GM12873 (cell line): ENCODE measurements around the gene GRWD1.

ENCODE experiments used
- TF ChIP-seq, protein P1 (sequence below): IDR thresholded peaks from 2 replicates; pipeline ENCODE4 v1.5.1; 2012; ENCODE audit warnings: low read depth, mild to moderate bottlenecking, moderate library complexity, low read length, control low read depth; ENCODE audit not compliant: insufficient read depth; ENCODE audit errors: missing control alignments

Gene GRWD1

DNA sequence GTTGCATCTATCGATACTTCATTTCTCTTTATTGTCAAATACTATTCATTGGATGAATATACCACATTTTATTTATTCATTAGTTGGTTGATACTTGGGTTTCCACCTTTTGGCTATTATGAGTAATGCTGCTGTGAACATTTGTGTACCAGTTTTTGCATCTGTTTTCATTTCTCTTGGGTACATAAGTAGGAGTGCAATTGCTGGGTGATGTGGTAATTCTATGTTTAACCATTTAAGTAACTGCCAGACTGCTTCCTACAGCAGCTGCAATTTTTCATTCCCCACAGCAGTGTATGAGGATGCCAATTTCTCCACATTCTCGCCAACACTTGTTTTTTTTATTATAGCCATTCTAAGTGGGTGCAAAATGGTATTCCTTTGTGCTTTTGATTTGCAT is 12.2 kb downstream of the GRWD1 start:
- TF ChIP-seq, protein P1, sequence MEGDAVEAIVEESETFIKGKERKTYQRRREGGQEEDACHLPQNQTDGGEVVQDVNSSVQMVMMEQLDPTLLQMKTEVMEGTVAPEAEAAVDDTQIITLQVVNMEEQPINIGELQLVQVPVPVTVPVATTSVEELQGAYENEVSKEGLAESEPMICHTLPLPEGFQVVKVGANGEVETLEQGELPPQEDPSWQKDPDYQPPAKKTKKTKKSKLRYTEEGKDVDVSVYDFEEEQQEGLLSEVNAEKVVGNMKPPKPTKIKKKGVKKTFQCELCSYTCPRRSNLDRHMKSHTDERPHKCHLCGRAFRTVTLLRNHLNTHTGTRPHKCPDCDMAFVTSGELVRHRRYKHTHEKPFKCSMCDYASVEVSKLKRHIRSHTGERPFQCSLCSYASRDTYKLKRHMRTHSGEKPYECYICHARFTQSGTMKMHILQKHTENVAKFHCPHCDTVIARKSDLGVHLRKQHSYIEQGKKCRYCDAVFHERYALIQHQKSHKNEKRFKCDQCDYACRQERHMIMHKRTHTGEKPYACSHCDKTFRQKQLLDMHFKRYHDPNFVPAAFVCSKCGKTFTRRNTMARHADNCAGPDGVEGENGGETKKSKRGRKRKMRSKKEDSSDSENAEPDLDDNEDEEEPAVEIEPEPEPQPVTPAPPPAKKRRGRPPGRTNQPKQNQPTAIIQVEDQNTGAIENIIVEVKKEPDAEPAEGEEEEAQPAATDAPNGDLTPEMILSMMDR = no peak

DNA sequence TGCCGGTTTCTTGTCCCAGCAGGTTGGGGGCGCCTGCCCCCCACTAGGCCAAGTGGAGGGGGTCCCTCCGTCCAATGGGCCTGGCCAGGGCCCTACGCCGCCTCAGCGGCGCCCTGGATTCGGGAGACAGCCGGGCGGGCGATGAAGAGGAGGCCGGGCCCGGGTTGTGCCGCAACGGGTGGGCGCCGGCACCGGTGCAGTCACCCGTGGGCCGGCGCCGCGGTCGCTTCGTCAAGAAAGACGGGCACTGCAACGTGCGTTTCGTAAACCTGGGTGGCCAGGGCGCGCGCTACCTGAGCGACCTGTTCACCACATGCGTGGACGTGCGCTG is 15.8 kb downstream of the GRWD1 start:
- TF ChIP-seq, protein P1 = no peak

DNA sequence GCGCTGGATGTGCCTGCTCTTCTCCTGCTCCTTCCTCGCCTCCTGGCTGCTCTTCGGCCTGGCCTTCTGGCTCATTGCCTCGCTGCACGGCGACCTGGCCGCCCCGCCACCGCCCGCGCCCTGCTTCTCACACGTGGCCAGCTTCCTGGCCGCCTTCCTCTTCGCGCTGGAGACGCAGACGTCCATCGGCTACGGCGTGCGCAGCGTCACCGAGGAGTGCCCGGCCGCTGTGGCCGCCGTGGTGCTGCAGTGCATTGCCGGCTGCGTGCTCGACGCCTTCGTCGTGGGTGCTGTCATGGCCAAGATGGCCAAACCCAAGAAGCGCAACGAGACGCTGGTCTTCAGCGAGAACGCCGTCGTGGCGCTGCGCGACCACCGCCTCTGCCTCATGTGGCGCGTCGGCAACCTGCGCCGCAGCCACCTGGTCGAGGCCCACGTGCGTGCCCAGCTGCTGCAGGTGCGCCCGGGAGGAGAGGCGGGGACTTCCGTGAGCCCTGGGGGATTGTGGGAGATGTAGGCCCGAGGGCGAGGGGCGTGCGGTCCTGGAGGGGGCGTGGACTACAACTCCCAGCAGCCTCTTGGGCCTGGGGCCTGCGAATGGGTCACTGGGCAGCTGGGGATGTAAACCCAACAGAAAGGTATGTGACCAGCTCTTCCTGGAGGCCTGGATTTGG is 16.3 kb downstream of the GRWD1 start:
- TF ChIP-seq, protein P1 = no peak

DNA sequence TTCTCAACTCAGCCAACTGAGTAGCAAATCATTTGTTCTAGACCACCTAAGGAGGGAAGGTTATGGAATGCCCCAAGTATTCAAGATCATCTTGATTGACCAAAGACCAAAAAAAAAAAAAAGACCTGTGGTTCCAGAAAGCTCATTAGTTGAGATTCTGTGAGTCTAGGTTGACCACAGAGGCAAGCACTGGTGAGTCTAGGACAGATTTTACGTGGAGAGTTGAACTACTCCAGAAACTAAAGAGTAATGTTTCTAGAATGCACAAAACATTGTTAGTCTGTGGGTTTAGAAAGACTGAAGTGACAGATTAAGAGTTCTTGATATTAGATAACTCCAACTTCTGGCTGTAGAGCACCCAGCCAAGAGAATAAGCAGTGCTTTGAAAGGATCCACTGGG is 19.4 kb downstream of the GRWD1 start:
- TF ChIP-seq, protein P1 = no peak

DNA sequence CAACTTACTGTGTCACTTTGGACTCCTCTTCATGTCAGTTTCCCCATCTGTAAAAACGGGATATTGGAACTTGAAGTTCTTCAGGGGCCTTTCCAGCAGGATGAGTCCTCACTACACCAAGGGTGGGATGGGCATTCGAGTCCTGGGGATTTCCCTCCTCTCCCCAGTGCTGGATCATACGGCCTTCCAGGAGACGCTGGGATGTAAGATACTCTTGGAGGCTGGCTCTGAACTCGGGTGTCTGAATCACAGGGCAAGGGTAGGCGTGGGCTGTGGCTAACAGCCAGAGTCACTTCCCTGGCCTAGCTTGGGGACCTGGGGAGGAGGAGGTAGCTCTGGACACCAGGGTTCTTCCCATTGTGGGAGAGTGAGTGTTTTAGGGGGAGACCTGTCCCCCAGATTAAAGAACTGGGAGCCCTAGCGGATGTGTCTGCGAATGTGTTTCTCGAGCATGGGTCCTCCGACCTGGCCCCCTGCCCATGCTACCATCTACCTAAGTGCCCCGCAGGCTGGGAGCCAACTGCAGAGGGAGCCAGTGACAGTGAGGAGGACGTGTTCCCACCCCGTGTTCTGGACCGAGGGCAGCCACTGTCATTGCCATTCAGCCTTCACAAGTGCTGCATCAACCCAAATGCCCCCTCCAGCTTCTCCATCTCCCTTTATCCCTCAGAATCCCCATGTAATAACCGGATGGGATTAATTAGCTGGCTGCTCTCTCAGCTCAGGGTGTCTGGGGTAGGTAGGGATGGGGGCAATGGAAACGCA is 21.0 kb downstream of the GRWD1 start:
- TF ChIP-seq, protein P1 = no peak

DNA sequence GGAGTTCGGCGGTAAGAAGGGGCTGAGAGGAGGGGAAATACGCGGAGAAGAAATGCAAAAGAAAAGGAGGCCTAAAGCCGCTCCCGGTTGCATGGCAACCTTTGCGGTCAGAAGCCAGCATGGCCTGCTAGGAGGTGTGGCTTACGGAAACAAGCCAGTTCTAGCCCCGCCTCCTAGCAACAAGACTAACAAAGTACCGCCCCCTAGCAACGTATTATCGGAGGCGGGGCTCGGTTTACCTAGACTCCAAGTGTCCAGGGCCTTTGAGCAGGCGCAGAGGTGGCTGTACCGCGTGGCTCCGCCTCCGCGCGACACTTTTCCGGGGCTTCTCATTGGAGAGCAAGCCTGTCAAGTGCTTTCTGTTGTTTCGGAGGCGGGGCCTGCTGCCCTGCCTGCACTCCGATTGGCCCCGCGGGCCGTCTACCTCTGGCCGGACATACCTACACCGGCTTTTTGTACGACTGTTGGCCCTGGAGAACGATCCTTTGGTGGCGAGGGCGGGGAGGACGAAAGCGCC is 23.0 kb downstream of the GRWD1 start:
- TF ChIP-seq, protein P1 = no peak

DNA sequence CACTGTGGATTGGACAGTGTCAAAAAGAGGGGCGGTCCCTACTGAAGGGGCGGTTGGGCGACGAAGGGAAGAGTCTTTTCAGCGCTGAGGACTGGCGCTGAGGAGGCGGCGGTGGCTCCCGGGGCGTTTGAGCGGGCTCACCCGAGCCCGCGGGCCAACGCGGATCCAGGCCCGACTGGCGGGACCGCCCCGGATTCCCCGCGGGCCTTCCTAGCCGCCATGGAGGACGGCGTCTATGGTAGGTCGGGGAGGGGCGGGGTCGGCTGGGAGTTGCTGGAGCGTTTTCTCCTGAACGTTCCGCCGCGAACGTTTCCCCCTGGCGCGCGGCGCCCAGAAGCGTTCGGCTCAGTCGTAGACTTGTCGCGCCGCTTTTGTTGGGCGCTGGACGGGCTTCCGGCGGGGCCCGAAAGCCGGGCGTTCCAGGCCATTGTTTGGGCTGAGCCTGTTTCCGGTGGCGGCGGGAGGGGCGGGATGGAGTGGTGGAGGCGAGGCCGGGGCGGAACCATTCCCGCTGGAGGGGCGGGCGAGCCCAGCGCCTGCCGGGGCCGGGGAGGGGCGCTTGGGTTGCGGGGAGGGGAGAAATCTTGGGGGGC is 23.6 kb downstream of the GRWD1 start, which contains the start of gene CYTH2:
TSS of gene CYTH2 (plus strand) at position 81 of the 593 bp plus-strand sequence. CDS start at position 220, 139 bp downstream.
- TF ChIP-seq, protein P1 = no peak
